ENCODE data around the gene RFWD3.

The RFWD3 gene

GRCh38 chr16:74623214-74623838 is 43.4 kb downstream of the RFWD3 start:
- in situ Hi-C loops (cut with MboI; ENCODE audit: low sequenced_read_pairs): no loop called here

- in situ Hi-C loops (cut with MboI; ENCODE audit: low sequenced_read_pairs): no loop called here
Measured at GRCh38 chr16:74622005-74622404, 44.7 kb downstream of the RFWD3 start.

- in situ Hi-C loops (cut with MboI; ENCODE audit: low sequenced_read_pairs): no loop called here
Measured at GRCh38 chr16:74617206-74617788, 49.4 kb downstream of the RFWD3 start.

GRCh38 chr16:74611721-74612120 is 55.0 kb downstream of the RFWD3 start:
- in situ Hi-C loops (cut with MboI; ENCODE audit: low sequenced_read_pairs): no loop called here

- in situ Hi-C loops (cut with MboI; ENCODE audit: low sequenced_read_pairs): no loop called here
Measured at GRCh38 chr16:74608944-74609343, 57.7 kb downstream of the RFWD3 start.

- in situ Hi-C loops (cut with MboI; ENCODE audit: low sequenced_read_pairs): no loop called here
Measured at GRCh38 chr16:74608381-74608780, 58.3 kb downstream of the RFWD3 start.

- in situ Hi-C loops (cut with MboI; ENCODE audit: low sequenced_read_pairs): no loop called here
Measured at GRCh38 chr16:74607962-74608356, 58.7 kb downstream of the RFWD3 start.

- in situ Hi-C loops (cut with MboI; ENCODE audit: low sequenced_read_pairs): no loop called here
Measured at GRCh38 chr16:74607310-74607961, 59.2 kb downstream of the RFWD3 start.

- in situ Hi-C loops (cut with MboI; ENCODE audit: low sequenced_read_pairs): no loop called here
Measured at GRCh38 chr16:74606521-74607309, 60.0 kb downstream of the RFWD3 start, which contains the start of gene GLG1. Gene GLG1, minus strand, starts transcription at chr16:74607114. Its CDS starts 20 bp downstream, at chr16:74607094.

- in situ Hi-C loops (cut with MboI; ENCODE audit: low sequenced_read_pairs): no loop called here
Measured at GRCh38 chr16:74605746-74606520, 60.7 kb downstream of the RFWD3 start.

- in situ Hi-C loops (cut with MboI; ENCODE audit: low sequenced_read_pairs): no loop called here
Measured at GRCh38 chr16:74605332-74605731, 61.3 kb downstream of the RFWD3 start.

- in situ Hi-C loops (cut with MboI; ENCODE audit: low sequenced_read_pairs): no loop called here
Measured at GRCh38 chr16:74603848-74604247, 62.8 kb downstream of the RFWD3 start.

GRCh38 chr16:74601126-74601871 is 65.4 kb downstream of the RFWD3 start:
- in situ Hi-C loops (cut with MboI; ENCODE audit: low sequenced_read_pairs): no loop called here

GRCh38 chr16:74596586-74596985 is 70.1 kb downstream of the RFWD3 start:
- in situ Hi-C loops (cut with MboI; ENCODE audit: low sequenced_read_pairs): no loop called here

- in situ Hi-C loops (cut with MboI; ENCODE audit: low sequenced_read_pairs): no loop called here
Measured at GRCh38 chr16:74592847-74593246, 73.8 kb downstream of the RFWD3 start.

- in situ Hi-C loops (cut with MboI; ENCODE audit: low sequenced_read_pairs): no loop called here
Measured at GRCh38 chr16:74591876-74592650, 74.6 kb downstream of the RFWD3 start.

- in situ Hi-C loops (cut with MboI; ENCODE audit: low sequenced_read_pairs): no loop called here
Measured at GRCh38 chr16:74586948-74587347, 79.7 kb downstream of the RFWD3 start.

- in situ Hi-C loops (cut with MboI; ENCODE audit: low sequenced_read_pairs): no loop called here
Measured at GRCh38 chr16:74585846-74586443, 80.7 kb downstream of the RFWD3 start.

Measured in hTERT RPE-1 (cell line).